WTC11 (cell line): Measurements from ENCODE around the gene SEC31B.

Experiments
- ELF4 ChIP-seq: sonication (generic); formaldehyde crosslinking; IDR thresholded peaks from 2 replicates; pipeline ENCODE4 v1.8.1; 2022; ENCODE audit warnings: low read depth, mild to moderate bottlenecking, moderate library complexity, missing genetic modification reagents
- FOXJ3 ChIP-seq: sonication (generic); formaldehyde crosslinking; IDR thresholded peaks from 2 replicates; pipeline ENCODE4 v1.9.0; 2021; ENCODE audit warnings: missing genetic modification reagents, mild to moderate bottlenecking, borderline replicate concordance
- NFYB ChIP-seq: sonication (generic); formaldehyde crosslinking; conservative IDR thresholded peaks from 2 replicates; pipeline ENCODE4 v1.8.0; 2022; ENCODE audit warnings: low read depth, missing genetic modification reagents
- ZNF317 ChIP-seq: sonication (generic); formaldehyde crosslinking; IDR thresholded peaks from 2 replicates; pipeline ENCODE4 v1.8.1; 2023; ENCODE audit warnings: low read depth, mild to moderate bottlenecking, moderate library complexity, missing genetic modification reagents, borderline replicate concordance
- TF ChIP-seq, protein P1 (sequence below): fragments of 200-600 bp; IDR thresholded peaks from 2 replicates; pipeline ENCODE4 v1.8.0; 2022; ENCODE audit warnings: antibody characterized with exemption
- TF ChIP-seq, protein P2 (sequence below): sonication (generic); formaldehyde crosslinking; IDR thresholded peaks from 2 replicates; pipeline ENCODE4 v1.8.0; 2022; ENCODE audit warnings: mild to moderate bottlenecking, missing genetic modification reagents
- TF ChIP-seq, protein P3 (sequence below): sonication (generic); formaldehyde crosslinking; IDR thresholded peaks from 2 replicates; pipeline ENCODE4 v1.8.1; 2022; ENCODE audit warnings: mild to moderate bottlenecking, missing genetic modification reagents, moderate library complexity, borderline replicate concordance

DNA sequence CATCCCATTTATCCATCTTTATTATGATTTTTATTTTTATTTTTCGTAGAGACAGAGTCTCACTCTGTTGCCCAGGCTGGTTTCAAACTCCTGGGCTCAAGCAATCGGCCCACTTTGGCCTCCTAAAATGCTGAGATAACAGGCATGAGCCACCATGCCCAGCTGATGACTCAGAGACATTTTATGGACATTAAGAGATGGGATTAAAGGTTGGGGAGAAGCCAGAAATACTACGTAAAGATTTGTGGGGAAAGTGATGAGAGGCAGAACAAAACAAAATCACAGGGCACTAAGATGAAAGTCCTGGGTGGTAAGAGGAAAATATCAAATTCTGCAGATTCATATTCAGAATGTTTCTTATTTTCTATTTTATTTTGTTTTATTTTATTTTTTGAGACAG, 49.3 kb downstream of the SEC31B start:
- TF ChIP-seq, protein P1, sequence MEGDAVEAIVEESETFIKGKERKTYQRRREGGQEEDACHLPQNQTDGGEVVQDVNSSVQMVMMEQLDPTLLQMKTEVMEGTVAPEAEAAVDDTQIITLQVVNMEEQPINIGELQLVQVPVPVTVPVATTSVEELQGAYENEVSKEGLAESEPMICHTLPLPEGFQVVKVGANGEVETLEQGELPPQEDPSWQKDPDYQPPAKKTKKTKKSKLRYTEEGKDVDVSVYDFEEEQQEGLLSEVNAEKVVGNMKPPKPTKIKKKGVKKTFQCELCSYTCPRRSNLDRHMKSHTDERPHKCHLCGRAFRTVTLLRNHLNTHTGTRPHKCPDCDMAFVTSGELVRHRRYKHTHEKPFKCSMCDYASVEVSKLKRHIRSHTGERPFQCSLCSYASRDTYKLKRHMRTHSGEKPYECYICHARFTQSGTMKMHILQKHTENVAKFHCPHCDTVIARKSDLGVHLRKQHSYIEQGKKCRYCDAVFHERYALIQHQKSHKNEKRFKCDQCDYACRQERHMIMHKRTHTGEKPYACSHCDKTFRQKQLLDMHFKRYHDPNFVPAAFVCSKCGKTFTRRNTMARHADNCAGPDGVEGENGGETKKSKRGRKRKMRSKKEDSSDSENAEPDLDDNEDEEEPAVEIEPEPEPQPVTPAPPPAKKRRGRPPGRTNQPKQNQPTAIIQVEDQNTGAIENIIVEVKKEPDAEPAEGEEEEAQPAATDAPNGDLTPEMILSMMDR: no peak
- TF ChIP-seq NFYB (CRISPR knock-in tag): no peak
- TF ChIP-seq FOXJ3 (CRISPR knock-in tag): no peak
- no peak for TF ChIP-seq ZNF317 (CRISPR knock-in tag)
- TF ChIP-seq, protein P2, sequence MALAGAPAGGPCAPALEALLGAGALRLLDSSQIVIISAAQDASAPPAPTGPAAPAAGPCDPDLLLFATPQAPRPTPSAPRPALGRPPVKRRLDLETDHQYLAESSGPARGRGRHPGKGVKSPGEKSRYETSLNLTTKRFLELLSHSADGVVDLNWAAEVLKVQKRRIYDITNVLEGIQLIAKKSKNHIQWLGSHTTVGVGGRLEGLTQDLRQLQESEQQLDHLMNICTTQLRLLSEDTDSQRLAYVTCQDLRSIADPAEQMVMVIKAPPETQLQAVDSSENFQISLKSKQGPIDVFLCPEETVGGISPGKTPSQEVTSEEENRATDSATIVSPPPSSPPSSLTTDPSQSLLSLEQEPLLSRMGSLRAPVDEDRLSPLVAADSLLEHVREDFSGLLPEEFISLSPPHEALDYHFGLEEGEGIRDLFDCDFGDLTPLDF (CRISPR knock-in tag): no peak
- TF ChIP-seq ELF4 (CRISPR knock-in tag): no peak
- TF ChIP-seq, protein P3, sequence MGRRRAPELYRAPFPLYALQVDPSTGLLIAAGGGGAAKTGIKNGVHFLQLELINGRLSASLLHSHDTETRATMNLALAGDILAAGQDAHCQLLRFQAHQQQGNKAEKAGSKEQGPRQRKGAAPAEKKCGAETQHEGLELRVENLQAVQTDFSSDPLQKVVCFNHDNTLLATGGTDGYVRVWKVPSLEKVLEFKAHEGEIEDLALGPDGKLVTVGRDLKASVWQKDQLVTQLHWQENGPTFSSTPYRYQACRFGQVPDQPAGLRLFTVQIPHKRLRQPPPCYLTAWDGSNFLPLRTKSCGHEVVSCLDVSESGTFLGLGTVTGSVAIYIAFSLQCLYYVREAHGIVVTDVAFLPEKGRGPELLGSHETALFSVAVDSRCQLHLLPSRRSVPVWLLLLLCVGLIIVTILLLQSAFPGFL (CRISPR knock-in tag): no peak
